Fibroblast of lung (primary cell): ENCODE data around the gene FMN1.

Experiments used
- CTCF ChIP-seq, 2 donors: IDR thresholded peaks in 1 of 2; conservative IDR thresholded peaks in 1 of 2; 1 replicate in 1 of 2; 2 replicates in 1 of 2; pipeline ENCODE4 v1.5.1; 2011 to 2012; ENCODE audit warnings: low read length in 2 of 2, control low read depth in 1 of 2, inconsistent platforms in 1 of 2, low read depth in 1 of 2, mild to moderate bottlenecking in 1 of 2
- EZH2 ChIP-seq: IDR thresholded peaks from 2 replicates; pipeline ENCODE4 v1.5.1; 2012; ENCODE audit warnings: low read length, control low read depth, mild to moderate bottlenecking; ENCODE audit errors: missing control alignments

GRCh38 chr15:32843219-32843815 is 351.2 kb downstream of the FMN1 start:
- no peak for TF ChIP-seq CTCF (conservative IDR thresholded peaks at IDR 0.05 in 1 of 2, IDR thresholded peaks at IDR 0.05 in 1 of 2; ENCODE audit: low read depth in 1 of 2, low read length in 2 of 2)
- TF ChIP-seq EZH2: no peak
